ENCODE measurements around the gene HCAR1.
"Not testable (repeated sequence)": the region's sequence is repeated elsewhere in the genome, so short reads cannot be mapped to it uniquely, and the experiment has no call there.

The HCAR1 gene

DNA sequence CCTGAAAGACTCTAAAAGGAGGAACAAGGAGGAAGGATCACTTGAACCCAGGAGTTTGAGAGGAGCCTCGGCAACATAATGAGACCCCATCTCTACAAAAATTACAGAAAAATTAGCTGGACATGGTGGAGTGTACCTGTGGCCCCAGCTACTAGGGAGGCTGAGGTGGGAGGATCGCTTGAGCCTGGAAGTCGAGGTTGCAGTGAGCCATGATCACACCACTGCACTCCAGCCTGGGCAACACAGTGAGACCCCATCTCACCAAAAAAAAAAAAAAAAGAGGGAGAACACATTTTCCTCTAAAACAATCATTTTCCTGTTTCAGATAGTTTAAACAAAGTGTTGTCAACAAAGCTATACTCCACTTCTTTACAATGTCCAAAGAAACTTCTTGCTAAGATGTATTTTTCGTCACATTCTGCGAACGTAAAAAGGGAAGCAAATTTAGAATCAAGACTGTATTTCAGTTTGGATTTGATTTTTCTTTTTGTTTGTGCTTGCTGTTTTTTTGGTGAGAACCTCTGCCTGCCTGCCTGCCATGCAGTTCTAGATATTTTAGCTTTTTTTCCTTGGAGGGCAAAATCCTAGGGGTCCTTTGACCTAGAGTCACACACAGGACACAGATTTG is 5.1 kb downstream of the HCAR1 start:
- intact Hi-C loops (cut with DNase I) = no loop called here
- peak in 1 of 42 donors; percentile 34 for DNase-seq

DNA sequence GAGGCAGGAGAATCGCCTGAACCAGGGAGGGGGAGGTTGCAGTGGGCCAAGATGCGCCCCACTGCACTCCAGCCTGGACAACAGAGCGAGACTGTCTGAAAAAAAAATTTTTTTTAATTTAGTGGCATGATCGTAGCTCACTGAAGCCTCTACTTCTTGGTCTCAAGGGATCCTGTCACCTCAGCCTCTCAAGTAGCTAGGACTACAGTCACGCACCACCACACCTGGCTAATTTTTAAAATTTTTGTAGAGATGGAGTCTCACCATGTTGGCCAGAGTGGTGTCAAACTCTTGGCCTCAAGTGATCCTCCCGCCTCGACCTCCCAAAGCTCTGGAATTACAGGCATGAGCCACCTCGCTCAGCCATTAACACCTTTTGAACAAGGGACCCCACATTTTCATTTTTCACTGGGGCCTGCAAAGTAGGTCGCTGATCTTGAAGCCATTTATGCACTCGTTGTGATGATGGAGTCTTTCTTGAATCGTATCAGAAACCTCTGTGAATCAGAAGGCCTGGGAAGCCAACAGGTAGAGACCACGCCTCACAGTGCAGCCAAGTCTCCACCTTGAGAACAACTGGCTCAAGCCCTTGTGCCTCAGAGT is 5.9 kb downstream of the HCAR1 start:
- intact Hi-C loops (cut with DNase I) = no loop called here
- DNase-seq = peak in 1 of 42 donors; percentile 18

DNA sequence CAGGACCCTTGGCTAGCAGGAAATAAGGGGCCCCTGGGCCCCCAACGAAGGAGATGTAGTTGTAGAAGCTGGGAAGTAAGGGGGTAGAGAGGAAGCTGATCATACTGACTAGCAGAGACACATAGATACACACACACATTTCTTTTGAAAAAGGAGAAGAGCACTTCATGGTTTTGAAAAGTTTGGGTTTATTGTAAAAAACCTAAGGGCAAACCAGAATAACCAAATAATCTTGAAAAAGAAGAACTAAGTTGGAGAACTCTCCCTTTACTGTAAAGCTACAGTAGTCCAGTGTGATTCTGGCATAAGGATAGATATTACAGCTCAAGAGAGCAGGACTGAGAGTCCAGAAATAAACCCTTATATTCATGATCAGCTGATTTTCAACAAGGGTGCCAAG is 8.3 kb downstream of the HCAR1 start:
- intact Hi-C loops (cut with DNase I) = no loop called here
- no peak for DNase-seq

DNA sequence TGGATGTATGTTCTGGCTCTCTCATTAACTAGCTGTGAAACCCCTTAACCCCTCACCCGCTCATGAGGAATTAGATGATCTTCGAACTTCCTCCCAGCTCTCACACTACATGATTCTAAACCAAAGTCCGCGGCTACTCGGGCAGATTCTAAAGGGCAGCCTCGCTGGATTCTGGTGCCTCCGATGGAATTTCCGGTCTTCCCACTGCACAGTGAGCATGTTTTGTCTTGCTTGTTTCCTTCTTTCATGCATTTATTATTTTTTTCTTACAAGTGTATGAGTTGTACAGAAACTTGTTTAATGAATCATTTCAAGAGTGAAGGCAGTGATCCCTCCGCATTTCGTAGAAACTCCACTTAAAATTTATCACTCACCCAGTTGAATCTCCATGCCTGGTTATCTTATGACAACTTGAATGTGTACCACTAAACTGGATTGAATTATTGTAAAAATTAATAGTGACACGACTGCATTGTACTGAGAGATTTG is 9.5 kb downstream of the HCAR1 start:
- peak in 1 of 42 donors; percentile 20 for DNase-seq
- intact Hi-C loops (cut with DNase I) = no loop called here

DNA sequence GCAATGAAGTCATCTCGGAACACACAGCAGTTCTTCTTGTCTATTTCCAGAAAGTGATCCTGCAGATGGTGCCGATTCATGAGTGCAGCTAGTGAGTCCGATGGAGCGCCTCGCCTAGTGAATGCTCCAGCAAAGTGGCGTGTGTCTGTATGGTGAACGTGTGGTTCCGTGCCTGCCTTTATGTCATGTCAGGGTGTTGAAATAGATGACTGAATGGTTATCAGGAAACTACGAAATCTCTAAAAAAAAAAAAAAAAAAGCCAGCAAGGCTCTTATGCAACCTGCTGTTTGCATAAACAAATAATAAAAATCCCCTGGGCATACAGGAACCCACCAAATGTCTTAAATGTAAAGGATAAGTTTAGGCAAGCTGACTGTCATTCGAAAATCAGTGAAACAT is 14.0 kb downstream of the HCAR1 start, which contains the start of gene HCAR3:
Gene HCAR3 (minus strand): TSS at position 154 of the 400 bp plus-strand sequence. CDS start 74 bp downstream, at position 80.
- intact Hi-C loops (cut with DNase I) = not testable (repeated sequence)
- DNase-seq = peak in 2 of 42 donors; percentile 19 to 26

DNA sequence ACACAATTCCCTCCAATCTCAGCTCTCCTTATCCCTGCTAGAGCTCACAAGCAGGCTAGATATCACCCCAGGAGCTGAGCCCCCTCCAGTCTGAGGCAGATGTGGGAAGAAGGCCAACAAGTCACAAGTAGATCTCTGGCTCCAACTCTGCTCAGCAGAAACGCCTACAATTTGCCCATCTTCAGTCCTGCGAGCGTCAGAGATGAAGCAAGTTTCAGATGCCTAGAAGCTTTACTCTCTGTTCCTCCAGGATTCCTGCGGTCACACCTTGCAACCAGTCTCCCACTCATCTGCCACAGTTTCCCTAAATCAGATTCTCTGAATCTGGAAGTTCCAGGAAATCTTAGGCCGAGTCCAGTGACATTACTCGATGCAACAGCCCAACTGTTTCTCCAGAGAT is 15.4 kb downstream of the HCAR1 start:
- DNase-seq; intact Hi-C loops (cut with DNase I): not testable (repeated sequence)

DNA sequence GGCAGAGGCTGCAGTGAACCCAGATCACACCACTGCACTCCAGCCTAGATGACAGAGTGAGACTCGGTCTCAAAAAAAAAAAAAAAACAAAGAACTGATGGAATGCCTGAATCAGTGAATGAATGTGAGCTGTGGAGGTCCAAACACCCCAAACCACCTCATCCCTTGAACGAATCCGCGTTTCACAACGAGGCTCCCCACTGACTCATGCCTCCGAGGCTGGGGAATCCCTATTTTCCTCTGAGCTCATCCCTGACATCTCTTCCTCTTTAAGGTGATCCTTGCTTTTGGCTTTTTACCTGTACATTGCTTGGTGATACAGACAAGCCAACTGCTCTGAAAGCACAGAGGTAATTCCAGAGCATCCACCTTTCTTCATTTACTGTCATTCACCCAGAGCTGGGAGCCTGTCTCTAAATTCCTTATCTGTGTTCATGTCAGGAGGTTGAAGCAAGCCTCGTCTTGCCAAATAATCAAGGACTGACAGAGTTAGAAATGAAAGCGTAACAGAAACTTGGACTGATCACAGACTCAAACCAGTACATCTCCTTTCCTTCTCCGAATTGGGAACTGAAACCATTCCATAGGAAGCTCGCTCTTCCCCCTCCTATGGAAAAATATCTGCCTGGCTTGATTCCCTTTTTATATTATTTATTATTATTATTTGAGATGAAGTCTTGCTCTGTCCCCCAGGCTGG is 17.0 kb downstream of the HCAR1 start:
- intact Hi-C loops (cut with DNase I); DNase-seq: not testable (repeated sequence)

DNA sequence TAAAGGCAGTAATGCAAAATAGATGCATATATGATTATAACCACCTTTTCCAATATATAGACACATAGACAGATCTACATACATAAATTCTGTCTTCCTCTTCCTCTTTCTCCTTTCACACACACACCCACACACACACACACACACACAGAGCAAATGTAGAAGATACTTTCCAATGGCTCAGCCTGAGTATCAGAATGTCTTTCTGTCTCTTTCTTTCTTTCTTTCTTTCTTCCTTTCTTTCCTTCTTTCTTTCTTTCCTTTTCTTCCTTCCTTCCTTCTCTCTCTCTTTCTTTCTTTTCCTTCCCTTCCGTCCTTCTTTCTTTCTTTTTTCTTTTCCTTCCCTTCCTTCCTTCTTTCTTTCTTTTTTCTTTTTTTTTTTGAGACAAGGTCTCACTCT is 19.4 kb downstream of the HCAR1 start:
- DNase-seq; intact Hi-C loops (cut with DNase I): not testable (repeated sequence)

DNA sequence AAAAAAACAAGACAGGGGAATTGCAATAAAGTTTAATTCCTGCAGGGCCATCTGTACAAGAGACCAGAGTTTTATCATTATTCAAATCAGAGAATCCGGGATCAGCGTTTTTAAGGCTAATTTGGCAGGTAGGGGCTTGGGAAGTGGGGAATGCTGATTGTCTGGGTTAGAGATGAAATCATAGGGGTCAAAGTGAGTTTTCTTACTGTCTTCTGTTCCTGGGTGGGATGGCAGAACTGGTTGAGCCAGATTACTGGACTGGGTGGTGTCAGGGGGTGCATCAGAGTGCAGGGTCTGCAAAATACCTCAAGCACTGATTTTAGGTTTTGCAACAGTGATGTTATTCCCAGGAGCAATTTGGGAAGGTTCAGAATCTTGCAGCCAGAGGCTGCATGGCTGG is 20.3 kb downstream of the HCAR1 start:
- DNase-seq; intact Hi-C loops (cut with DNase I): not testable (repeated sequence)

DNA sequence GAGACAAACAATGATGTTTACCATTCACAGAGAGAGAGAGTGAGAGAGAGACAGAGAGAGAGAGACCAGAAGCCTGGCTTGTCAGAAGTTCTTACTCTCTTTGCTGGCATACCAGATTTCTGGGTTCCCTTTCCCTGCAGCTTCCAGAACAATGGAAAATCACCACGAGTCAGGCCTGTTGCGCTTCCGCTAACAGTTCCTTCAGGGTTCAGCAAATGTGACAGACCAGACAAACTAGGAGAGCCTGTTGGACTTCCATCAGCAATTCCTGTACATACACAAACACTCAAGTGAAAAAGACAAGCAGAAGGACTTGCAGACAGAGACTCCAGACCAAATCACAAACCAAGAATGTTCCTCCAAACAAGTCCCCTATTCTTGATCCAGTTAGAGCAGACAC is 21.4 kb downstream of the HCAR1 start:
- intact Hi-C loops (cut with DNase I); DNase-seq: not testable (repeated sequence)

DNA sequence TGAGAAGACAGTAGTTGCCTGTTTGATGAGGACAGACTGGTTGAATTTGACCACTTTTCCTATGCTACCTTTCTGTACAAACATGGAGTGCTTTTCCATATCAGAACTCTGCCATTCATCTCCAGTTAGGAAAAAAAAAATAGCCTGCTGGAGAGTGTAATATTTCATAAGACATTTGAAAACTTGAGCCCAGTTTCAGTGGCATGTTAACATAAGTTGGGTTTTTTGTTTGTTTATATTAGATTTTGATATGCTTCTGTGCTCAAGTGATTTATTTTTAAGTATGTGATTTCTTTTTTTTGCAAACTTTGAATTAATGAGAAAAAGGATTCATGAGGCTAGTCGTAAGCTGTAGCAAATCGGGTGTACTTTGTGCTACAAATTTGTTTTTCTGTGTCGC is 26.8 kb downstream of the HCAR1 start:
- intact Hi-C loops (cut with DNase I); DNase-seq: not testable (repeated sequence)

DNA sequence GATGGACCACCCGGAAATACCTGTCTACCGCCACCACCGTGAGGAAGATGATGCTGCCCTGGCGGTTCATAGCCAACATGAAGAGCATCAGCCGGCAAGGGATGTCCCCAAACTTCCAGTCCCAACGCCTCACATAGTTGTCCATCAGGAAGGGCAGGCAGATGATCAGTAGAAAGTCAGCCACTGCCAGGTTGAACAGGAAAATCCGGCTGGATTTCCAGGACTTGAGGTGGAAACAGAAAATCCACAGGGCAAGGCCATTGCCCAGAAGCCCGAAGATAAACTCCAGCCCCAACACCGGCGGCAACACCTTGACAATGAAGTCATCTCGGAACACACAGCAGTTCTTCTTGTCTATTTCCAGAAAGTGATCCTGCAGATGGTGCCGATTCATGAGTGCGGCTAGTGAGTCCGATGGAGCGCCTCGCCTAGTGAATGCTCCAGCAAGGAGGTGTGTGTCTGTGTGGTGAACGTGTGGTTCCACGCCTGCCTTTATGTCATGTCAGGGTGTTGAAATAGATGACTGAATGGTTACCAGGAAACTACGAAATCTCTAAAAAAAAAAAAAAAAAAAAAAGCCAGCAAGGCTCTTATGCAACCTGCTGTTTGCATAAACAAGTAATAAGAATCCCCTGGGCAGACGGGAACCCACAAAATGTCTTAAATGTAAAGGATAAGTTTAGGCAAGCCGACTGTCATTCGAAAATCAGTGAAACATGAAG is 27.6 kb downstream of the HCAR1 start, which contains the start of gene HCAR2:
Gene HCAR2 (minus strand): TSS at position 468 of the 722 bp plus-strand sequence. CDS start 74 bp downstream, at position 394.
- intact Hi-C loops (cut with DNase I) = not testable (repeated sequence)
- peak in 6 of 42 donors; percentile 8 to 52 (median 11) for DNase-seq

DNA sequence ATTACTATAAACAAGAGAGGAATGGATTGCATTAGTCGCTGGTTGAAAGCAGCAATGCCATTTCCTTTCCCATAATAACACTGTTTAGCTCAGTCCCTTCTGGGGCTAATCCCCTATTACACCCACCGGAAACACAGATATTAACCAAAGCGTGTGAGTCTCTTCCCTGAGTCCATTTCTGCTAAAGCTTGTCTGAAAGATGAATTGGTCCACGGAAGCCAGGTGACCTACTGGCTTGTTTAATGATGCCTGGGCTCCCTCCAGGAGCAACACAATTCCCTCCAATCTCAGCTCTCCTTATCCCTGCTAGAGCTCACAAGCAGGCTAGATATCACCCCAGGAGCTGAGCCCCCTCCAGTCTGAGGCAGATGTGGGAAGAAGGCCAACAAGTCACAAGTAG is 29.2 kb downstream of the HCAR1 start:
- intact Hi-C loops (cut with DNase I); DNase-seq: not testable (repeated sequence)

DNA sequence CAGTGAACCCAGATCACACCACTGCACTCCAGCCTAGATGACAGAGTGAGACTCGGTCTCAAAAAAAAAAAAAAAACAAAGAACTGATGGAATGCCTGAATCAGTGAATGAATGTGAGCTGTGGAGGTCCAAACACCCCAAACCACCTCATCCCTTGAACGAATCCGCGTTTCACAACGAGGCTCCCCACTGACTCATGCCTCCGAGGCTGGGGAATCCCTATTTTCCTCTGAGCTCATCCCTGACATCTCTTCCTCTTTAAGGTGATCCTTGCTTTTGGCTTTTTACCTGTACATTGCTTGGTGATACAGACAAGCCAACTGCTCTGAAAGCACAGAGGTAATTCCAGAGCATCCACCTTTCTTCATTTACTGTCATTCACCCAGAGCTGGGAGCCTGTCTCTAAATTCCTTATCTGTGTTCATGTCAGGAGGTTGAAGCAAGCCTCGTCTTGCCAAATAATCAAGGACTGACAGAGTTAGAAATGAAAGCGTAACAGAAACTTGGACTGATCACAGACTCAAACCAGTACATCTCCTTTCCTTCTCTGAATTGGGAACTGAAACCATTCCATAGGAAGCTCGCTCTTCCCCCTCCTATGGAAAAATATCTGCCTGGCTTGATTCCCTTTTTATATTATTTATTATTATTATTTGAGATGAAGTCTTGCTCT is 30.5 kb downstream of the HCAR1 start:
- DNase-seq; intact Hi-C loops (cut with DNase I): not testable (repeated sequence)

DNA sequence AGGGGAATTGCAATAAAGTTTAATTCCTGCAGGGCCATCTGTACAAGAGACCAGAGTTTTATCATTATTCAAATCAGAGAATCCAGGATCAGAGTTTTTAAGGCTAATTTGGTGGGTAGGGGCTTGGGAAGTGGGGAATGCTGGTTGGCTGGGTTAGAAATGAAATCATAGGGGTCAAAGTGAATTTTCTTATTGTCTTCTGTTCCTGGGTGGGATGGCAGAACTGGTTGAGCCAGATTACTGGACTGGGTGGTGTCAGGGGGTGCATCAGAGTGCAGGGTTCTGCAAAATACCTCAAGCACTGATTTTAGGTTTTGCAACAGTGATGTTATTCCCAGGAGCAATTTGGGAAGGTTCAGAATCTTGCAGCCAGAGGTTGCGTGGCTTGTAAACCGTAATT is 33.7 kb downstream of the HCAR1 start:
- DNase-seq; intact Hi-C loops (cut with DNase I): not testable (repeated sequence)

DNA sequence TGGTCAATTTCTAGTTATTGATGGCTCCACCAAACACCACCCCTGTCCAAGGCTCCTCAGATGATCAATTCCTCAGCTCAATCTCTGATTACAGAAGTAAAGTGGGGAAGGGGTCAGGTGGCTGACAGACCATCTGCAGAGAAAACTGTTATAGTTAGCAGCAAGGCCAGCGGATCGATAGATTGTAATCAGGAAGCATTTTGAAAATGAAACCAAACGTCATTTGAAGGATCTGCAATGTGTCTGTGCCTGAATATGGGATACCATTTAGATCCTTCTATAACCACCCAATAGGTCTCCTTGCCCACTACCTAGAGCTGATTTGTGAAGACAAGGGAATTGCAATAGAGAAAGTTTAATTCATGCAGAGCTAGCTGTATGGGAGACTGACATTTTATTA is 39.1 kb downstream of the HCAR1 start:
- no peak for DNase-seq
- intact Hi-C loops (cut with DNase I) = no loop called here

DNA sequence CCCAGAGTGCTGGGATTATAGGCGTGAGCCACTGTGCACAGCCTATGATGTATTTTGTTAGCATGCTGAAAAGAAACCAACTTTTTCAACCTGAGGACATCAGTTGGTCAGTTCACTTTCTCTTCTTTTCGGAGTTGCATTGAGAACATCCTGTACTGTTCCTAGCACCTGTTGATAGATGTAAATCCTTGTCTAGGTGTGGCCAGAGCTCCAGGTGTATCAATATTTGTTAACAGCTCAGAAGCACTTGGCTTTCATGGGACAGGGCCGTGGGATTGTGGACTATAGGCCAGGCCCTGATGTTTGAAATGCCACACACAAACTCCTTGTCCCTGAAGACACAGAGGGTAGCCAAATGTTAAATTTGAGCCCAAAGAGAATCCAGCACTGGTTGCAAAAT is 42.4 kb downstream of the HCAR1 start:
- DNase-seq = no peak
- intact Hi-C loops (cut with DNase I) = no loop called here

DNA sequence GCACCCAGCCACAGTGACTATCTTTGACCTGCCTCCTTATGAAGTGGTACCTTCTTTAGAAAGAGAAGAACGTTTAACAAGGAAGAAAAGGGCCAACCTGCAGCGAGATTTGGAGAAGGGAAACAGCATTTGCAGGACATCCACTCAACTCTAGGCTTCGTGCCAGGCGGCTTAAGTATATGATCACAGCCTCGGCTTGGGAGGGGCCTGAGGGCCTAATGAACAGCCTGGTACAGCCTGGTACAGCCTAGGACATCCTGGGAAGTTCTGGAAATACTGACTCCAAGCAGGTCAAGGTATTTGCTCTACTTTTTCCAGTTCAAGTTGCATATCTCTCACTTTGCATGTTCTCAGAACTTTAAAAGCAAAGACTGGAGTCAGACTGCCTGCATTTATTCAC is 43.6 kb downstream of the HCAR1 start:
- intact Hi-C loops (cut with DNase I) = no loop called here
- DNase-seq = no peak

DNA sequence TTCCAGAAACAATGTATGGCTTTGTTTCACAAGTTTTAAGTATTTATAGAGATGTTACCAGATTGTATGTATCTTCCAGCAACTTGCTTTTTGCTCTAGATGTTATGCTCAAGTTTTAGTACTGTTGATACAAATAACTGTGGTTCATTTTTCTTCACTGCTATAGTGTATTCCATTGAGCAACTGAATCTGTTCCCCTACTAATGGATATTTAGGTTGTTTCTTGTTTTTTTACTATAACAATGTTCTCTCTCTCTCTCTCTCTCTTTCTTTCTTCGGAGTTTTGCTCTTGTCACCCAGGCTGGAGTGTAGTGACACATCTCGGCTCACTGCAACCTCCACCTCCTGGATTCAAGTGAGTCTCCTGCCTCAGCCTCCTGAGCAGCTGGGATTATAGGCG is 44.1 kb downstream of the HCAR1 start:
- no peak for DNase-seq
- intact Hi-C loops (cut with DNase I) = no loop called here
